GM23338 (cell line): ENCODE measurements around the gene RPL10. TPM values are rescaled to one million over a fixed set of nuclear protein-coding genes. Genes with fewer than 3 reads are reported as not detected.

Experiments
- ATAC-seq: fragments of 200-7000 bp; cut with Tn5 transposase; 3 replicates; pipeline ENCODE4 v1.9.1; 2020
- DNase-seq: peaks from one replicate; pipeline ENCODE4 v3.0.0-alpha.2; 2015; ENCODE audit warnings: low spot score
- H2AFZ ChIP-seq: fragments of 200-600 bp; sonication (generic); 2 replicates; pipeline ENCODE4 v1.8.0; 2016; ENCODE audit warnings: antibody characterized with exemption, mild to moderate bottlenecking, moderate library complexity
- H3F3A ChIP-seq: fragments of 200-600 bp; sonication (generic); replicated peaks from 2 replicates; pipeline ENCODE4 v1.8.0; 2017; ENCODE audit warnings: antibody characterized with exemption, mixed run types, low read depth
- H3K27ac ChIP-seq: fragments of 200-600 bp; sonication (generic); 2 replicates; pipeline ENCODE4 v1.6.1; 2016; ENCODE audit warnings: low read depth
- H3K27me3 ChIP-seq: fragments of 200-600 bp; sonication (generic); 2 replicates; pipeline ENCODE4 v1.8.0; 2016; ENCODE audit warnings: mild to moderate bottlenecking, mixed run types, moderate library complexity; ENCODE audit not compliant: insufficient read depth
- H3K36me3 ChIP-seq: fragments of 200-600 bp; sonication (generic); 2 replicates; pipeline ENCODE4 v1.8.0; 2016; ENCODE audit warnings: mild to moderate bottlenecking; ENCODE audit not compliant: insufficient read depth
- H3K4me1 ChIP-seq: fragments of 200-600 bp; sonication (generic); 2 replicates; pipeline ENCODE4 v1.8.0; 2016; ENCODE audit warnings: mild to moderate bottlenecking, moderate library complexity; ENCODE audit not compliant: insufficient read depth
- H3K4me2 ChIP-seq: fragments of 200-600 bp; sonication (generic); 2 replicates; pipeline ENCODE4 v1.7.1; 2017; ENCODE audit warnings: mixed run types
- H3K4me3 ChIP-seq: fragments of 200-600 bp; sonication (generic); 2 replicates; pipeline ENCODE4 v1.6.1; 2016; ENCODE audit warnings: mixed run types
- H3K79me2 ChIP-seq: fragments of 200-600 bp; sonication (generic); replicated peaks from 2 replicates; pipeline ENCODE4 v1.8.0; 2017; ENCODE audit warnings: mild to moderate bottlenecking; ENCODE audit not compliant: insufficient read depth
- H3K9me2 ChIP-seq: fragments of 200-600 bp; sonication (generic); 2 replicates; pipeline ENCODE4 v1.8.0; 2017; ENCODE audit not compliant: insufficient read depth
- H4K20me1 ChIP-seq: fragments of 200-600 bp; sonication (generic); replicated peaks from 2 replicates; pipeline ENCODE4 v1.8.0; 2017; ENCODE audit warnings: mild to moderate bottlenecking; ENCODE audit not compliant: insufficient read depth
- H3K27ac Mint-ChIP-seq: 2 replicates; pipeline ENCODE4 v1.8.0; 2020; ENCODE audit warnings: inconsistent platforms, mild to moderate bottlenecking, moderate library complexity, mixed read lengths
- H3K27me3 Mint-ChIP-seq: 3 replicates; pipeline ENCODE4 v1.8.0; 2022; ENCODE audit warnings: low read depth, mild to moderate bottlenecking, moderate library complexity, mixed read lengths, inconsistent platforms; ENCODE audit not compliant: insufficient read depth, poor library complexity
- H3K36me3 Mint-ChIP-seq: 3 replicates; pipeline ENCODE4 v1.8.0; 2021; ENCODE audit warnings: low read depth, mild to moderate bottlenecking, inconsistent platforms, moderate library complexity, mixed read lengths
- H3K4me1 Mint-ChIP-seq: 3 replicates; pipeline ENCODE4 v1.8.0; 2020; ENCODE audit warnings: mild to moderate bottlenecking, inconsistent platforms, mixed read lengths
- H3K4me3 Mint-ChIP-seq: 3 replicates; pipeline ENCODE4 v1.8.0; 2021; ENCODE audit warnings: moderate library complexity, mild to moderate bottlenecking, inconsistent platforms, mixed read lengths
- H3K9me3 Mint-ChIP-seq: 3 replicates; pipeline ENCODE4 v1.8.0; 2020; ENCODE audit warnings: moderate library complexity, mild to moderate bottlenecking, inconsistent platforms, mixed read lengths
- CTCF ChIP-seq, 2 experiments: fragments of 200-600 bp in 1 of 2; sonication (generic) in 1 of 2; conservative IDR thresholded peaks; 2 replicates each; pipeline versions ENCODE4 v1.5.1 to v1.6.1; 2016 to 2017; ENCODE audit warnings: antibody characterized with exemption in 2 of 2, low read depth in 2 of 2, mild to moderate bottlenecking in 2 of 2, moderate library complexity in 1 of 2
- EZH2phosphoT487 ChIP-seq: fragments of 200-600 bp; sonication (generic); IDR thresholded peaks from one replicate; pipeline ENCODE4 v1.8.1; 2018; ENCODE audit warnings: antibody characterized with exemption; ENCODE audit not compliant: unreplicated experiment
- JUNB ChIP-seq: IDR thresholded peaks from one replicate; pipeline ENCODE4 v1.6.1; 2016; ENCODE audit warnings: antibody characterized with exemption; ENCODE audit not compliant: unreplicated experiment
- NANOG ChIP-seq: IDR thresholded peaks from 2 replicates; pipeline ENCODE4 v1.6.1; 2016; ENCODE audit warnings: antibody characterized with exemption, borderline replicate concordance
- REST ChIP-seq: IDR thresholded peaks from one replicate; pipeline ENCODE4 v1.6.1; 2018; ENCODE audit warnings: antibody characterized with exemption; ENCODE audit not compliant: unreplicated experiment
- ZNF114 ChIP-seq: fragments of 250-450 bp; sonication (Bioruptor Pico); IDR thresholded peaks from 2 replicates; pipeline ENCODE4 v1.5.0; 2020; ENCODE audit warnings: mild to moderate bottlenecking, moderate library complexity
- polyA plus RNA-seq: library from polyadenylated mRNA; unstranded; fragments of >200 nt; fragmentation: Nextera tagmentation; extraction: Ambion mirVana; gene quantifications from 2 replicates; pipeline ENCODE4 v1.2.1, GENCODE V29; 2016
- total RNA-seq: library from RNA; depleted of rRNA; stranded (reverse); fragments of >200 nt; shearing (Covaris generic); gene quantifications from 2 replicates; pipeline ENCODE4 v1.2.3, GENCODE V29; 2014

The RPL10 gene
- total and polyA plus RNA-seq, 2 experiments from 2014 or later, result 1,696 to 4,929 TPM

GRCh38 chrX:154374313-154375155, 23.6 kb upstream of the RPL10 start, which contains the start of gene FLNA:
FLNA (minus strand) TSS chrX:154374634; CDS start chrX:154371245, 3,389 bp downstream.
- TF ChIP-seq CTCF (conservative IDR thresholded peaks at IDR 0.05; ENCODE audit: low read depth in 2 of 2) (peak in 1 of 2 experiments; percentile 44; a peak in 2 of 4 replicates), NANOG (no peak)
- peaks cover 6% of the 10 kb centered on the region; the same call in 1 of the 3 replicates for H3K4me1 Mint-ChIP-seq
- H3K36me3 ChIP-seq, result no peaks in the 10 kb centered on the region
- H3K27me3 Mint-ChIP-seq, result peaks cover 13% of the 10 kb centered on the region
- H2AFZ ChIP-seq, result no peak within 1 kb of the TSS
- DNase-seq, result peak; percentile 69
- H3K27ac Mint-ChIP-seq, result no peak within 1 kb of the TSS
- ATAC-seq, result no peak
- H3K9me3 Mint-ChIP-seq, result peaks cover 5% of the 10 kb centered on the region; the same call in 2 of the 3 replicates
- peak within 1 kb of the TSS; percentile 58 for H3K4me3 Mint-ChIP-seq
- H3K9me2 ChIP-seq, result no peaks in the 10 kb centered on the region
- H3F3A ChIP-seq, result 0 out of 2 replicates have a peak, but pooled peaks cover 3% of the 10 kb centered on the region
- peak within 1 kb of the TSS; percentile 46 for H3K4me3 ChIP-seq
- no peaks in the 10 kb centered on the region for H4K20me1 ChIP-seq
- H3K27ac ChIP-seq, result no peak within 1 kb of the TSS
- H3K36me3 Mint-ChIP-seq, result peaks cover 11% of the 10 kb centered on the region
- H3K4me2 ChIP-seq, result peak within 1 kb of the TSS; percentile 71
- H3K4me1 ChIP-seq, result peaks cover 4% of the 10 kb centered on the region; the same call in 1 of the 2 replicates
- no peaks in the 10 kb centered on the region for H3K27me3 ChIP-seq
- H3K79me2 ChIP-seq, result peaks cover 17% of the 10 kb centered on the region

- peak overlapping the region; percentile 49 for H3K4me3 Mint-ChIP-seq
- H3K27ac ChIP-seq, result no peak overlapping the region
- no peak overlapping the region for H3K27ac Mint-ChIP-seq
- H2AFZ ChIP-seq, result no peak overlapping the region
- H3K36me3 Mint-ChIP-seq, result peaks cover 9% of the 10 kb centered on the region
- no peaks in the 10 kb centered on the region for H4K20me1 ChIP-seq
- ATAC-seq (no peak), DNase-seq (no peak)
- H3K79me2 ChIP-seq, result peaks cover 17% of the 10 kb centered on the region
- H3K27me3 Mint-ChIP-seq, result peaks cover 9% of the 10 kb centered on the region
- H3K36me3 ChIP-seq, result no peaks in the 10 kb centered on the region
- H3K4me1 ChIP-seq, result peaks cover 4% of the 10 kb centered on the region; the same call in 1 of the 2 replicates
- 0 out of 2 replicates have a peak, but pooled peaks cover 3% of the 10 kb centered on the region for H3F3A ChIP-seq
- peaks cover 7% of the 10 kb centered on the region; the same call in 1 of the 3 replicates for H3K4me1 Mint-ChIP-seq
- no peaks in the 10 kb centered on the region for H3K27me3 ChIP-seq
- no peaks in the 10 kb centered on the region for H3K9me3 Mint-ChIP-seq
- H3K9me2 ChIP-seq, result no peaks in the 10 kb centered on the region
- H3K4me2 ChIP-seq, result 0 out of 2 replicates have a peak overlapping the region, but pooled peaks have one; percentile 71
- H3K4me3 ChIP-seq, result peak overlapping the region; percentile 46; the same call in 1 of the 2 replicates
- no peak for TF ChIP-seq JUNB
- TF ChIP-seq EZH2phosphoT487, result no peak
- no peak for TF ChIP-seq NANOG
- no peak for TF ChIP-seq ZNF114 (CRISPR knock-in tag)
- TF ChIP-seq CTCF (conservative IDR thresholded peaks at IDR 0.05; ENCODE audit: low read depth in 2 of 2), result no peak
- TF ChIP-seq REST, result no peak
Measured at GRCh38 chrX:154375156-154375504, 23.0 kb upstream of the RPL10 start.
